ENCODE measurements around the gene GABARAP.

DNA sequence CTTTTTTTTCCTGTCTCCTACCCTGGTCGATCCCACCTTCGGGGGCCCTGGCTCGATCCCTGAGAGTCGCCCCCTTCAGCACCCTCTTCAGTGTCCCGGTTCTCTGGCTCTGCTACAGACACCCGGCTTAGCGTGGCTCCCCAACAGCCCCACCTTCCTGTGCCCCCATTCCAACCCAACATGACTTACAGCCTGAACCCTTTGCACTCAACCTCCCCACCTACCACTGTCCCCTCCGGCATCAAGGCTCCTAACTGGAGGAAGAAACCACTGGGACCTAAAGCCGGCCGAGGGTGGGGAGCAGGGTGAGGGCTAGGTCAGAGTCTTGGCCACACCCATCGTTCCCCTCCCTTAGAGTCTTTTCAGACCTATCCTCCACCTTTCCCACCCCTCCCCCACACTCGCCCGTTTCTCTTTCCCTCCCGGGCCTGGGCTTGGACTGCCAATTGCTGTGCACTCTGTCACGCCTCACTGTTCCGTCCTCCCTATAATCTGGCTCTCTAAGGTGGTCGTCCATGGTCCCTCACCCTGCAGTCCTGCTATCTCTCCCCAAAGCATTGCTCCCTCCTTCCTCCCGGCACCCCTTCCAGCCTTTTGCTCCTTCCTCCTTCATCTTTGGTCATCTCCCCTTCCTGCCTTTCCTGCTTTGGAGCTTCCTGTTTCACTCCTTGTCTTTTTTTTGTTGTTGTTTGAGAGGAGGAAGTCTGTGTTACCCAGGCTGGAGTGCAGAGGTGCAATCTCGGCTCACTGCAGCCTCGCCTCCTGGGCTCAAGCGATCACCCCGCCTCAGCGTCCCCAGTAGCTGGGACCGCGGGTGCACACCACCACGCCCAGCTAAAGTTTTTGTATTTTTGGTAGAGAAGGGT, 20.9 kb upstream of the GABARAP start:
- TF ChIP-seq BHLHE40 (IDR thresholded peaks at IDR 0.05; ENCODE audit: borderline replicate concordance in 1 of 2, low read depth in 2 of 2, low read length in 1 of 2), result no peak
- TF ChIP-seq, protein P1, sequence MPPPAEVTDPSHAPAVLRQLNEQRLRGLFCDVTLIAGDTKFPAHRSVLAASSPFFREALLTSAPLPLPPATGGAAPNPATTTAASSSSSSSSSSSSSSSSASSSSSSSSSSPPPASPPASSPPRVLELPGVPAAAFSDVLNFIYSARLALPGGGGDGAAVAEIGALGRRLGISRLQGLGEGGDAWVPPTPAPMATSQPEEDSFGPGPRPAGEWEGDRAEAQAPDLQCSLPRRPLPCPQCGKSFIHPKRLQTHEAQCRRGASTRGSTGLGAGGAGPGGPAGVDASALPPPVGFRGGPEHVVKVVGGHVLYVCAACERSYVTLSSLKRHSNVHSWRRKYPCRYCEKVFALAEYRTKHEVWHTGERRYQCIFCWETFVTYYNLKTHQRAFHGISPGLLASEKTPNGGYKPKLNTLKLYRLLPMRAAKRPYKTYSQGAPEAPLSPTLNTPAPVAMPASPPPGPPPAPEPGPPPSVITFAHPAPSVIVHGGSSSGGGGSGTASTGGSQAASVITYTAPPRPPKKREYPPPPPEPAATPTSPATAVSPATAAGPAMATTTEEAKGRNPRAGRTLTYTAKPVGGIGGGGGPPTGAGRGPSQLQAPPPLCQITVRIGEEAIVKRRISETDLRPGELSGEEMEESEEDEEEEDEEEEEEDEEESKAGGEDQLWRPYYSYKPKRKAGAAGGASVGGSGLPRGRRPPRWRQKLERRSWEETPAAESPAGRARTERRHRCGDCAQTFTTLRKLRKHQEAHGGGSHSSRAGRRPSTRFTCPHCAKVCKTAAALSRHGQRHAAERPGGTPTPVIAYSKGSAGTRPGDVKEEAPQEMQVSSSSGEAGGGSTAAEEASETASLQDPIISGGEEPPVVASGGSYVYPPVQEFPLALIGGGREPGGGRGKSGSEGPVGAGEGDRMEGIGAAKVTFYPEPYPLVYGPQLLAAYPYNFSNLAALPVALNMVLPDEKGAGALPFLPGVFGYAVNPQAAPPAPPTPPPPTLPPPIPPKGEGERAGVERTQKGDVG (CRISPR knock-in tag; IDR thresholded peaks at IDR 0.05), result no peak

Measured in GM12878 (cell line).